HEK293T (cell line): ENCODE data around the gene PRICKLE1.

ENCODE experiments used
- ARNT ChIP-seq: fragments of 450-650 bp; IDR thresholded peaks from 2 replicates; pipeline ENCODE4 v1.6.1; 2017; ENCODE audit warnings: mild to moderate bottlenecking
- BHLHE40 ChIP-seq: fragments of 450-650 bp; IDR thresholded peaks from 2 replicates; pipeline ENCODE4 v1.6.1; 2016; ENCODE audit warnings: mild to moderate bottlenecking, moderate library complexity, borderline replicate concordance
- CTBP1 ChIP-seq: fragments of 450-650 bp; IDR thresholded peaks from 2 replicates; pipeline ENCODE4 v1.6.1; 2016; ENCODE audit warnings: borderline replicate concordance
- FOXA1 ChIP-seq: fragments of 450-650 bp; IDR thresholded peaks from 2 replicates; pipeline ENCODE4 v1.6.1; 2016; ENCODE audit warnings: mild to moderate bottlenecking
- FOXK2 ChIP-seq: fragments of 450-650 bp; IDR thresholded peaks from 2 replicates; pipeline ENCODE4 v1.6.1; 2016; ENCODE audit warnings: mild to moderate bottlenecking
- FOXM1 ChIP-seq: fragments of 450-650 bp; IDR thresholded peaks from 2 replicates; pipeline ENCODE4 v1.6.1; 2017; ENCODE audit warnings: mild to moderate bottlenecking, borderline replicate concordance
- L3MBTL2 ChIP-seq: fragments of 450-650 bp; conservative IDR thresholded peaks from 2 replicates; pipeline ENCODE4 v1.6.1; 2016; ENCODE audit warnings: mild to moderate bottlenecking
- SP1 ChIP-seq: fragments of 450-650 bp; IDR thresholded peaks from 2 replicates; pipeline ENCODE4 v1.6.1; 2017

DNA sequence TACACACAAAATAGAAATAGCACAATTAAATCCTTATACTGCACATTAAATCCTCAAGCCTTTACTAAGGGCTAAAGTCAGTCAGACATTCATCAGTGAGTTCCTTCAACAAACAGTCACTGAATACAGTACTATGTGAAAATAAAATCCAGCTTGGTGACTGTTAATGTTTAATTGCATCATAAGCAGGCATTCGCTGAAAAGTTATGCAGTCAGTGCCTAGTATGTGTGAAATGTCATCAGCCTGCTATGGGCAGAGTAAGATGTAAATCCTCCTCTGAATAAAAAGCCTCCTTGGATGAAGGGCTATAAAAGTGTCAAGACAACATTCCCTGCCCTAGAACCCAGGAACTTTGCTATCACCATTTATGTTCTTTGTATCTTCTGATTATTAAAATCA, 116.4 kb downstream of the PRICKLE1 start:
- no peak for TF ChIP-seq FOXM1
- TF ChIP-seq FOXA1, result no peak
- no peak for TF ChIP-seq SP1
- TF ChIP-seq ARNT, result no peak
- no peak for TF ChIP-seq FOXK2
- no peak for TF ChIP-seq L3MBTL2
- no peak for TF ChIP-seq CTBP1
- TF ChIP-seq BHLHE40, result no peak
